Astrocyte of the spinal cord (primary cell): ENCODE results near the gene FAM168A.
"Not testable (repeated sequence)": the region's sequence is repeated elsewhere in the genome, so short reads cannot be mapped to it uniquely, and the experiment has no call there.

Experiments
- DNase-seq: peaks from one replicate; pipeline ENCODE4 v3.0.0; 2011; ENCODE audit warnings: low read depth, low spot score
- H3K4me3 ChIP-seq: 2 replicates; pipeline ENCODE4 v1.5.1; 2011; ENCODE audit warnings: low read depth, mild to moderate bottlenecking, low read length, moderate library complexity
- in situ Hi-C: cut with HindIII; loops from 2 replicates; pipeline ENCODE4 v1.10.0; 2017; ENCODE audit warnings: low sequenced_read_pairs
- TF ChIP-seq, protein P1 (sequence below): IDR thresholded peaks from 2 replicates; pipeline ENCODE4 v1.5.1; 2012; ENCODE audit warnings: low read depth, mild to moderate bottlenecking, low read length, inconsistent platforms

The FAM168A gene

GRCh38 chr11:73577496-73577917 is 20.4 kb downstream of the FAM168A start:
- in situ Hi-C loops, result no loop called here
- TF ChIP-seq, protein P1, sequence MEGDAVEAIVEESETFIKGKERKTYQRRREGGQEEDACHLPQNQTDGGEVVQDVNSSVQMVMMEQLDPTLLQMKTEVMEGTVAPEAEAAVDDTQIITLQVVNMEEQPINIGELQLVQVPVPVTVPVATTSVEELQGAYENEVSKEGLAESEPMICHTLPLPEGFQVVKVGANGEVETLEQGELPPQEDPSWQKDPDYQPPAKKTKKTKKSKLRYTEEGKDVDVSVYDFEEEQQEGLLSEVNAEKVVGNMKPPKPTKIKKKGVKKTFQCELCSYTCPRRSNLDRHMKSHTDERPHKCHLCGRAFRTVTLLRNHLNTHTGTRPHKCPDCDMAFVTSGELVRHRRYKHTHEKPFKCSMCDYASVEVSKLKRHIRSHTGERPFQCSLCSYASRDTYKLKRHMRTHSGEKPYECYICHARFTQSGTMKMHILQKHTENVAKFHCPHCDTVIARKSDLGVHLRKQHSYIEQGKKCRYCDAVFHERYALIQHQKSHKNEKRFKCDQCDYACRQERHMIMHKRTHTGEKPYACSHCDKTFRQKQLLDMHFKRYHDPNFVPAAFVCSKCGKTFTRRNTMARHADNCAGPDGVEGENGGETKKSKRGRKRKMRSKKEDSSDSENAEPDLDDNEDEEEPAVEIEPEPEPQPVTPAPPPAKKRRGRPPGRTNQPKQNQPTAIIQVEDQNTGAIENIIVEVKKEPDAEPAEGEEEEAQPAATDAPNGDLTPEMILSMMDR, result no peak
- no peak overlapping the region for H3K4me3 ChIP-seq
- DNase-seq, result peak; percentile 60

DNA sequence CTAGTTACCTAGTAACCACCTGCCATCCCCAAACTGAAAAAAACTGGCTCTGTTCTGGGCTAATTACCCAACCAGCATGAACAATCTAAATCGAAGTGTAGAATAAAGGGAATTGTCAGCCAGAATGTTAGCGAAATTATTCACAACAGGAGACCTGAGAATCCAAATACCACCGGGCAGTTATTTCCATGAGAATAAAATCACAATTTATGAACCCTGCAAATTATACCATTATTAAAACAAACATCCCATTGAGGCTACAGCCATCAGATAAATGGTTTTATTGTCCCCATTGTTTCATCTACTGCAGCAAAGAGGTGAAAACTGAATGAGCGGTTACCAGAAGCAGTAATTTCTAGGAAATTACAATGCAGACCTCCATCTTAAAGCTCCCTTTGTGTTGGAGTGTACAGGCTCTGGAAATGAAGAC is 21.7 kb downstream of the FAM168A start:
- in situ Hi-C loops, result no loop called here
- TF ChIP-seq, protein P1, result no peak
- no peak for DNase-seq
- H3K4me3 ChIP-seq, result no peak overlapping the region

- H3K4me3 ChIP-seq, DNase-seq, in situ Hi-C loops: not testable (repeated sequence)
These were observed 25.9 kb downstream of the FAM168A start for GRCh38 chr11:73571982-73572381.

DNA sequence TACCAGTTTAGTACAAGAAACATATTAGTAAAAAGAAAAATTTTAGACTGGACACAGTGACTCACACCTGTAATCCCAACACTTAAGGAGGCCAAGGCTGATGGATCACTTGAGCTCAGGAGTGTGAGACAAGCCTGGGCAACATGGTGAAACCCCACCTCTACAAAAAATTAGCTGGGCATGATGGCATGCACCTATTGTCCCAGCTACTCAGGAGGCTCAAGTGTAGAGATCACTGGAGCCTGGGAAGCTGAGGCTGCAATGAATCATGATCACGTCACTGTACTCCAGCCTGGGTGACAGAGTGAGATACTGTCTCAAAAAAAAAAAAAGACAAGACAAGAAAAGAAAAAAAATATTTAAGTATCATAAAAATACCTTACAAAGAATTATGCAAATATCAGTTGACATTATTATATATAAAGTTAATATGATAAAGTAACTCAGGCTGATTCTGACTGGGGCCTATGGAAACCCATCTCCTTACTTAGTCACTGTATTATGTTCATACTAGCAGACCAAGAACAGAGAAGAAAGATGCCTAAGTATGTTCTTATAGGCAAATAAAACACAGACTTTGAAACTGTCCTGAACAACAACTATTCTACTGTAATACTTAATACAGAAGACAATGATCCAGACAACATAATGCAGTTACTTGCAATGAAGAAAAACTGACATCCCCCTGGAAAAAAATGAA is 27.3 kb downstream of the FAM168A start:
- DNase-seq, result peak; percentile 59
- in situ Hi-C loops, result no loop called here
- TF ChIP-seq, protein P1, result no peak
- H3K4me3 ChIP-seq, result no peak overlapping the region

DNA sequence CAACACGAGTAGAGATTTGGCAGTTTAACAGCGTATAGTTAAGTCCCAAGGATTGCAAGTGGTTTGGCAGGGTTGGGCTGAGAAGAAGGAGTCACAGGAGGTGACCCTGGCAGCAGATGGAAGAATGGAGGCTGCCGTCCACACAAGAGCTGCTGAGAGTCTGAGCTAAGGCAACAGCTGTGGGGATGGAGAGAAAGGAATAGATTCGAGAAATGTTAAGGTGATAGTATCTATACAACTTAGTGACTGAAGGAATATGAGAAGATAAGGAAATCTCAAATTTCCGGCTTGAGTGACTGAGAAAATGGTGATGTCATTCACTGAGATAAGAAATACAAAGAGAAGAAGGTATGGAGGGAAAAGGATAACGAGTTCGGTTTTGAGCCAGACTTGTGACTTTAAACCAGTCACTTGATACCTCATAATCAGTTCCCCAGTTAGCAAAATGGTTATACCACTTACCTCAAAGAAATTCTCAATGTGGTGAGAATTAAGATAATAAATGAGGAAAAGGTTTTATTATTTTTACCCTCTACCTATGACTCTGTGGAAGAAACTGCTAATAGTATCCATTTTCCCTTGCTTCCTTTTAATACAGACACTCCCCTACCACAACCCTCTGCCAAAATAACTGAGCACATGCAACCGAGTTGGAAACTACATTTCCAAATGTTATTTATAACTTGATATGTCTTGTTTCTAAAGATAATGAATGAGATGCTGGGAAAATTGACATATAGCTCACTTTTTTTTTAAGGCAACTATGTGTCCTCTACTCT is 30.7 kb downstream of the FAM168A start:
- no peak overlapping the region for H3K4me3 ChIP-seq
- TF ChIP-seq, protein P1, result no peak
- no peak for DNase-seq
- in situ Hi-C loops, result no loop called here

DNA sequence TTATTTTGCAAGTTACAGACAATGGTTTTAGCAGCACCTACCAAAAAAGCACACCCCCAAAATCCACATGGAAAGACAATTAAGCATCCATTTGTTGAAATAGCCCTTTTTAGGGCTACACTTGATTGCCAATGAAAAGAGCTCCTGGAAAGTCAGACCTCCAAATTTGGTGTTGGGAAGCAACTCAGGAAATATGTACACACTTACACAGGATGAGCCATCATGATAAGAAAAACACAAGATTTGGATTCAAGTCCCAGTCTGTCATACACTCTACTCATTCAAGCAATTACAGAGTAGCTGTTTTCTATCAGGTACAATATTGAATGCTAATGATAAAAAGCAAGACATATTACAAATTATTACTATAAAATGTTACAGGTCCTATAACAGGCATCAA is 31.5 kb downstream of the FAM168A start:
- DNase-seq, result no peak
- TF ChIP-seq, protein P1, result no peak
- no peak overlapping the region for H3K4me3 ChIP-seq
- in situ Hi-C loops, result no loop called here

- in situ Hi-C loops, result no loop called here
- TF ChIP-seq, protein P1, result no peak
These were observed 32.1 kb downstream of the FAM168A start for GRCh38 chr11:73565804-73566203.

More at GRCh38 chr11:73565804-73566203, 32.1 kb downstream of the FAM168A start:
- no peak for DNase-seq
- no peak overlapping the region for H3K4me3 ChIP-seq
